Transverse colon (tissue), 4 donors: ENCODE measurements around the gene TNFRSF4. TPM values are rescaled to one million over a fixed set of nuclear protein-coding genes. Genes with fewer than 3 reads are reported as not detected.

Source experiments
- DNase-seq: peaks from one replicate; pipeline ENCODE4 v3.0.0-alpha.2; 2019
- H3K27ac ChIP-seq, 4 donors: fragments of 200-600 bp; sonication (generic); 2 replicates each; pipeline ENCODE4 v1.5.1; 2016 to 2018; ENCODE audit warnings: inconsistent platforms in 4 of 4
- H3K27me3 ChIP-seq: fragments of 200-600 bp; sonication (generic); 2 replicates; pipeline ENCODE4 v1.5.1; 2017; ENCODE audit warnings: inconsistent platforms
- H3K36me3 ChIP-seq, 4 donors: fragments of 200-600 bp; sonication (generic); 2 replicates each; pipeline ENCODE4 v1.5.1; 2017 to 2019; ENCODE audit warnings: inconsistent platforms in 4 of 4
- H3K4me1 ChIP-seq, 4 donors: fragments of 200-600 bp; sonication (generic); 2 replicates each; pipeline ENCODE4 v1.5.1; 2017 to 2020; ENCODE audit warnings: inconsistent platforms in 4 of 4
- H3K4me3 ChIP-seq, 4 donors: fragments of 200-600 bp; sonication (generic); 1 replicate in 1 of 4; 2 replicates in 3 of 4; pipeline versions ENCODE4 v1.5.1 to v1.6.1; 2017 to 2019; ENCODE audit warnings: inconsistent platforms in 4 of 4
- H3K9me3 ChIP-seq, 2 donors: fragments of 200-600 bp; sonication (generic); 2 replicates each; pipeline ENCODE4 v1.5.1; 2017 to 2019; ENCODE audit warnings: inconsistent platforms in 2 of 2
- CTCF ChIP-seq, 5 experiments: fragments of 200-600 bp in 3 of 5; fragments of 450-650 bp in 2 of 5; sonication (generic) in 3 of 5; IDR thresholded peaks; 1 replicate in 2 of 5; 2 replicates in 3 of 5; pipeline ENCODE4 v1.5.1; 2016 to 2017; ENCODE audit warnings: antibody characterized with exemption in 5 of 5, inconsistent platforms in 3 of 5, mild to moderate bottlenecking in 2 of 5, moderate library complexity in 1 of 5
- EP300 ChIP-seq: sonication (generic); formaldehyde crosslinking; IDR thresholded peaks from one replicate; pipeline ENCODE4 v1.6.1; 2017; ENCODE audit warnings: antibody characterized with exemption, low read depth
- POLR2A ChIP-seq: fragments of 450-650 bp; IDR thresholded peaks from one replicate; pipeline ENCODE4 v1.6.1; 2016; ENCODE audit warnings: antibody characterized with exemption, mild to moderate bottlenecking, moderate library complexity
- POLR2AphosphoS5 ChIP-seq, 3 donors: sonication (generic); formaldehyde crosslinking; IDR thresholded peaks; one replicate each; pipeline ENCODE4 v1.6.1; 2016; ENCODE audit warnings: antibody characterized with exemption in 3 of 3
- WGBS, 2 donors: methylation state at CpG; one replicate each; pipeline ENCODE4 v1.1.5; 2018; ENCODE audit warnings: low coverage in 1 of 2; 5-methylcytosine and 5-hydroxymethylcytosine counted together
- in situ Hi-C, 4 donors: fragments of 200-750 bp; cut with MboI; loops; one replicate each; pipeline versions ENCODE4 v1.15.0 to v1.15.1; 2017; ENCODE audit warnings: low sequenced_read_pairs in 3 of 4, low pct_ligation_motif_present in 1 of 4, low pct_unique_long_range_greater_than_20kb in 1 of 4
- intact Hi-C: fragments of 100-400 bp; cut with DNase I; formaldehyde crosslinking; loops from one replicate; pipeline ENCODE4 v1.15.1; 2023; ENCODE audit warnings: low total_unique reads
- total RNA-seq, 4 donors: library from RNA; depleted of rRNA; stranded (reverse); fragments of >200 nt; gene quantifications; one replicate each; pipeline ENCODE4 v1.1.0, GENCODE V29; 2016

Gene TNFRSF4
- total RNA-seq, 4 donors from 2014 or later, result 0.55 to 4.8 TPM; not detected in 2

- TF ChIP-seq CTCF (IDR thresholded peaks at IDR 0.05), result no peak
- TF ChIP-seq POLR2AphosphoS5 (IDR thresholded peaks at IDR 0.05), result no peak
- no peak for TF ChIP-seq POLR2A
- no peak for TF ChIP-seq EP300
- 70 to 79% methylated on average over 2 to 26 of the region's 26 CpGs for WGBS, 2 donors
- no peaks in the 10 kb centered on the region for H3K4me1 ChIP-seq
- DNase-seq, result no peak
- peaks cover 0 to 29% (median 7%) of the 10 kb centered on the region in 4 donors for H3K36me3 ChIP-seq
- H3K27me3 ChIP-seq, result no peaks in the 10 kb centered on the region
- no peaks in the 10 kb centered on the region for H3K9me3 ChIP-seq
- in situ Hi-C loops, result loop anchor here in 2 of 4 donors (10.0 to 25.0 kb wide), 2 partner anchors 145 to 148 kb away; partner anchors contain the start of gene C1orf159 (in 2 of the 2)
- H3K4me3 ChIP-seq, result no peak overlapping the region
- intact Hi-C loops, result no loop called here
- H3K27ac ChIP-seq, result no peak overlapping the region
These were observed 46.1 kb upstream of the TNFRSF4 start for GRCh38 chr1:1259951-1260600.

GRCh38 chr1:1259540-1259939 is 45.6 kb upstream of the TNFRSF4 start:
- in situ Hi-C loops, result loop anchor here in 1 of 4 donors (25.0 kb wide), 1 partner anchor 147 kb away; the partner anchor contains the start of gene C1orf159
- Histone ChIP-seq H3K9me3 (no peaks in the 10 kb centered on the region), H3K27me3 (no peaks in the 10 kb centered on the region), H3K4me1 (no peaks in the 10 kb centered on the region), H3K27ac (no peak overlapping the region), H3K36me3 (peaks cover 0 to 34% (median 9%) of the 10 kb centered on the region in 4 donors), H3K4me3 (no peak overlapping the region)
- no peak for TF ChIP-seq POLR2A
- no peak for TF ChIP-seq EP300
- TF ChIP-seq POLR2AphosphoS5 (IDR thresholded peaks at IDR 0.05), result no peak
- TF ChIP-seq CTCF (IDR thresholded peaks at IDR 0.05), result no peak
- no peak for DNase-seq
- intact Hi-C loops, result no loop called here
- 96% methylated on average over 18 of the region's 18 CpGs; no CpG with 5 or more reads in 1 of the 2 donors for WGBS, 2 donors

GRCh38 chr1:1259119-1259488 is 45.2 kb upstream of the TNFRSF4 start:
- intact Hi-C loops, result no loop called here
- 91% methylated on average over 22 of the region's 22 CpGs; no CpG with 5 or more reads in 1 of the 2 donors for WGBS, 2 donors
- H3K4me1 ChIP-seq, result no peaks in the 10 kb centered on the region
- H3K4me3 ChIP-seq, result no peak overlapping the region
- in situ Hi-C loops, result loop anchor here in 1 of 4 donors (25.0 kb wide), 1 partner anchor 147 kb away; the partner anchor contains the start of gene C1orf159
- H3K27ac ChIP-seq, result no peak overlapping the region
- H3K9me3 ChIP-seq, result no peaks in the 10 kb centered on the region
- H3K27me3 ChIP-seq, result no peaks in the 10 kb centered on the region
- peaks cover 0 to 37% (median 11%) of the 10 kb centered on the region in 4 donors for H3K36me3 ChIP-seq
- no peak for DNase-seq
- no peak for TF ChIP-seq POLR2A
- TF ChIP-seq POLR2AphosphoS5 (IDR thresholded peaks at IDR 0.05), result no peak
- TF ChIP-seq CTCF (IDR thresholded peaks at IDR 0.05), result no peak
- no peak for TF ChIP-seq EP300

- no peak overlapping the region for H3K27ac ChIP-seq
- intact Hi-C loops, result no loop called here
- in situ Hi-C loops, result loop anchor here in 1 of 4 donors (25.0 kb wide), 1 partner anchor 145 kb away; the partner anchor contains the start of gene C1orf159
- no peaks in the 10 kb centered on the region for H3K4me1 ChIP-seq
- H3K36me3 ChIP-seq, result peaks cover 0 to 27% (median 11%) of the 10 kb centered on the region in 4 donors
- no peak for TF ChIP-seq CTCF (IDR thresholded peaks at IDR 0.05)
- no peak for TF ChIP-seq POLR2AphosphoS5 (IDR thresholded peaks at IDR 0.05)
- no peak for TF ChIP-seq POLR2A
- no peak for TF ChIP-seq EP300
- no peaks in the 10 kb centered on the region for H3K9me3 ChIP-seq
- 93% methylated on average over 31 of the region's 31 CpGs; no CpG with 5 or more reads in 1 of the 2 donors for WGBS, 2 donors
- no peak for DNase-seq
- no peaks in the 10 kb centered on the region for H3K27me3 ChIP-seq
- no peak overlapping the region for H3K4me3 ChIP-seq
These were observed 43.3 kb upstream of the TNFRSF4 start for GRCh38 chr1:1256956-1257871.
